ENCODE results near the gene SALL1. TPM values are rescaled to one million over a fixed set of nuclear protein-coding genes. Genes with fewer than 3 reads are reported as not detected.

SALL1 gene
- total and polyA plus RNA-seq, 2 of the 4 experiments (the other 2 are of a cell fraction) = 0.90 to 5.2 TPM

- peak overlapping the region; percentile 50; the same call in 1 of the 2 replicates for H3K18ac ChIP-seq (ENCODE audit: low read depth, low read length)
- BruUV-seq (replicated peaks) = no TSS peak
- H2AFZ ChIP-seq (replicated peaks; ENCODE audit: low read length, poor library complexity) = no peak overlapping the region
- in situ Hi-C loops (cut with MboI; ENCODE audit: low sequenced_read_pairs) = no loop called here
- ChIA-PET POLR2A (ENCODE audit: unreplicated experiment) (no interaction called here), CTCF (no interaction called here)
- H2AK9ac ChIP-seq (replicated peaks; ENCODE audit: low read depth, low read length, poor library complexity) = no peak overlapping the region
- H3K4me1 ChIP-seq (ENCODE audit: control insufficient read depth, insufficient read depth, low read length) = peaks cover 8% of the 10 kb centered on the region
- 0 out of 2 replicates have a peak, but pooled peaks cover 5% of the 10 kb centered on the region for H4K20me1 ChIP-seq (ENCODE audit: insufficient read depth, low read length)
- peak overlapping the region; percentile 57; the same call in 1 of the 2 replicates for H2BK120ac ChIP-seq (ENCODE audit: low read depth, low read length)
- DNase-seq (no peak), ATAC-seq (ENCODE audit: low read depth) (no peak)
- H3K27me3 ChIP-seq (ENCODE audit: control insufficient read depth, insufficient read depth, low read length) = peaks cover 3% of the 10 kb centered on the region; the same call in 1 of the 2 replicates
- H3K56ac ChIP-seq (ENCODE audit: extremely low read depth, insufficient read depth, low read length) = peak overlapping the region; percentile 35; the same call in 1 of the 2 replicates
- no peak overlapping the region for H3K14ac ChIP-seq (replicated peaks; ENCODE audit: low read depth, low read length)
- H2AK5ac ChIP-seq (ENCODE audit: low read depth, low read length) = no peak overlapping the region
- H3K27ac ChIP-seq (ENCODE audit: insufficient read depth, low read length) = no peak overlapping the region
- H3K9me3 ChIP-seq (ENCODE audit: control insufficient read depth, insufficient read depth, low read length) = no peaks in the 10 kb centered on the region
- H3K4ac ChIP-seq (ENCODE audit: low read depth, low read length) = peak overlapping the region; percentile 57
- peak overlapping the region; percentile 43; the same call in 1 of the 2 replicates for H3K9ac ChIP-seq (ENCODE audit: low read depth, low read length)
- H3K4me3 ChIP-seq (ENCODE audit: insufficient read depth, low read depth, low read length) = no peak overlapping the region
- H2BK15ac ChIP-seq (ENCODE audit: low read depth, low read length) = peak overlapping the region; percentile 48; the same call in 1 of the 3 replicates
- H3K79me1 ChIP-seq (ENCODE audit: low read depth in 1 of 2, low read length in 2 of 2) = peaks cover 9 to 28% of the 10 kb centered on the region in 2 experiments; a peak in 3 of 4 replicates
- H3K23ac ChIP-seq (ENCODE audit: low read depth, low read length) = peak overlapping the region; percentile 76
- no peaks in the 10 kb centered on the region for H3K36me3 ChIP-seq (ENCODE audit: control insufficient read depth, insufficient read depth, low read length)
- dilution Hi-C loops (cut with HindIII; ENCODE audit: low sequenced_read_pairs, unreplicated experiment) = no loop called here
- no peaks in the 10 kb centered on the region; the same call in 1 of the 2 replicates for H3K9me1 ChIP-seq (ENCODE audit: insufficient read depth, low read length)
- peak overlapping the region; percentile 34; the same call in 1 of the 2 replicates for H4K91ac ChIP-seq (ENCODE audit: insufficient read depth, low read depth, low read length)
- H2BK5ac ChIP-seq (ENCODE audit: low read depth, low read length, poor library complexity, severe bottlenecking) = no peak overlapping the region
- TF ChIP-seq CHD1 (IDR thresholded peaks at IDR 0.05; ENCODE audit: low read depth, low read length) (no peak), RCOR1 (IDR thresholded peaks at IDR 0.05; ENCODE audit: insufficient replicate concordance, low read length) (no peak), POLR2A (IDR thresholded peaks at IDR 0.05; ENCODE audit: low read depth, low read length) (no peak), USF2 (IDR thresholded peaks at IDR 0.05; ENCODE audit: low read depth, low read length) (no peak), MAFK (IDR thresholded peaks at IDR 0.05; ENCODE audit: low read depth, low read length) (no peak), BHLHE40 (IDR thresholded peaks at IDR 0.05; ENCODE audit: low read depth, low read length) (no peak), CTCF (conservative IDR thresholded peaks at IDR 0.05; ENCODE audit: low read depth, low read length) (no peak), FOS (IDR thresholded peaks at IDR 0.05; ENCODE audit: low read depth, low read length) (no peak), ELK1 (IDR thresholded peaks at IDR 0.05; ENCODE audit: borderline replicate concordance, low read depth, low read length) (no peak)
- H4K5ac ChIP-seq (ENCODE audit: low read depth, low read length) = peak overlapping the region; percentile 58; the same call in 1 of the 2 replicates
- peak overlapping the region; percentile 29 to 52; a peak in 3 of 4 replicates for H4K8ac ChIP-seq (ENCODE audit: low read depth in 2 of 2, low read length in 2 of 2)
- H2BK20ac ChIP-seq (ENCODE audit: low read depth, low read length) = peak overlapping the region; percentile 22; the same call in 1 of the 2 replicates
- H3K4me2 ChIP-seq (ENCODE audit: low read depth, low read length) = peak overlapping the region; percentile 86
- no CpG with 5 or more reads among the region's 2 CpGs for WGBS, 2 experiments (ENCODE audit: extremely low coverage in 2 of 2, insufficient read length in 1 of 2)
- intact Hi-C loops (cut with micrococcal nuclease) = loop anchor here (10.0 kb wide), 2 partner anchors 168 to 238 kb away; no protein-coding TSS in a partner anchor
Measured at GRCh38 chr16:51156807-51157200, 5.7 kb upstream of the SALL1 start.
